Upper lobe of right lung (tissue), 1 donor: ENCODE measurements around the gene GNMT. TPM values are rescaled to one million over a fixed set of nuclear protein-coding genes. Genes with fewer than 3 reads are reported as not detected.

Experiments used
- ATAC-seq: fragments of 200-7000 bp; cut with Tn5 transposase; one replicate; pipeline ENCODE4 v1.9.1; 2020; ENCODE audit warnings: mild to moderate bottlenecking, moderate library complexity
- DNase-seq: peaks from one replicate; pipeline ENCODE4 v3.0.0-alpha.2; 2020
- H3K27ac ChIP-seq: fragments of 200-600 bp; one replicate; pipeline ENCODE4 v1.8.0; 2022
- H3K27me3 ChIP-seq: fragments of 200-600 bp; one replicate; pipeline ENCODE4 v1.8.0; 2022; ENCODE audit warnings: mild to moderate bottlenecking
- H3K36me3 ChIP-seq: fragments of 200-600 bp; one replicate; pipeline ENCODE4 v1.8.0; 2022
- H3K4me1 ChIP-seq: fragments of 200-600 bp; one replicate; pipeline ENCODE4 v1.8.0; 2022
- H3K4me3 ChIP-seq: fragments of 200-600 bp; one replicate; pipeline ENCODE4 v1.8.0; 2022; ENCODE audit warnings: mild to moderate bottlenecking
- H3K9me3 ChIP-seq: fragments of 200-600 bp; one replicate; pipeline ENCODE4 v1.8.0; 2022
- intact Hi-C: fragments of 100-400 bp; cut with DNase I; formaldehyde crosslinking; loops from one replicate; pipeline ENCODE4 v1.11.0; 2022
- total RNA-seq: library from RNA; stranded (reverse); fragmentation: NEBNext Ultra II Directional; extraction: Animal tissue kit (Norgen Biotek cat#: 25700); gene quantifications from one replicate; pipeline ENCODE4 v1.2.1, GENCODE V29; 2021
- TF ChIP-seq, protein P1 (sequence below): fragments of 200-600 bp; IDR thresholded peaks from one replicate; pipeline ENCODE4 v1.8.0; 2022; ENCODE audit warnings: antibody characterized with exemption
- donor health status: DM: no; HTN: yes; CAD: no; lungs with severe emphysema.

GNMT gene
- total RNA-seq, 1 donor from 2014 or later, result 1.4 TPM

GRCh38 chr6:42932412-42932811 lies 28.1 kb upstream of the GNMT start:
- ATAC-seq (no peak), DNase-seq (no peak)
- H3K9me3 ChIP-seq, result no peaks in the 10 kb centered on the region
- no peak overlapping the region for H3K27ac ChIP-seq
- intact Hi-C loops, result no loop called here
- peaks cover 31% of the 10 kb centered on the region for H3K36me3 ChIP-seq
- TF ChIP-seq, protein P1, sequence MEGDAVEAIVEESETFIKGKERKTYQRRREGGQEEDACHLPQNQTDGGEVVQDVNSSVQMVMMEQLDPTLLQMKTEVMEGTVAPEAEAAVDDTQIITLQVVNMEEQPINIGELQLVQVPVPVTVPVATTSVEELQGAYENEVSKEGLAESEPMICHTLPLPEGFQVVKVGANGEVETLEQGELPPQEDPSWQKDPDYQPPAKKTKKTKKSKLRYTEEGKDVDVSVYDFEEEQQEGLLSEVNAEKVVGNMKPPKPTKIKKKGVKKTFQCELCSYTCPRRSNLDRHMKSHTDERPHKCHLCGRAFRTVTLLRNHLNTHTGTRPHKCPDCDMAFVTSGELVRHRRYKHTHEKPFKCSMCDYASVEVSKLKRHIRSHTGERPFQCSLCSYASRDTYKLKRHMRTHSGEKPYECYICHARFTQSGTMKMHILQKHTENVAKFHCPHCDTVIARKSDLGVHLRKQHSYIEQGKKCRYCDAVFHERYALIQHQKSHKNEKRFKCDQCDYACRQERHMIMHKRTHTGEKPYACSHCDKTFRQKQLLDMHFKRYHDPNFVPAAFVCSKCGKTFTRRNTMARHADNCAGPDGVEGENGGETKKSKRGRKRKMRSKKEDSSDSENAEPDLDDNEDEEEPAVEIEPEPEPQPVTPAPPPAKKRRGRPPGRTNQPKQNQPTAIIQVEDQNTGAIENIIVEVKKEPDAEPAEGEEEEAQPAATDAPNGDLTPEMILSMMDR, result no peak
- H3K4me3 ChIP-seq, result no peak overlapping the region
- H3K4me1 ChIP-seq, result peaks cover 28% of the 10 kb centered on the region
- no peaks in the 10 kb centered on the region for H3K27me3 ChIP-seq

DNA sequence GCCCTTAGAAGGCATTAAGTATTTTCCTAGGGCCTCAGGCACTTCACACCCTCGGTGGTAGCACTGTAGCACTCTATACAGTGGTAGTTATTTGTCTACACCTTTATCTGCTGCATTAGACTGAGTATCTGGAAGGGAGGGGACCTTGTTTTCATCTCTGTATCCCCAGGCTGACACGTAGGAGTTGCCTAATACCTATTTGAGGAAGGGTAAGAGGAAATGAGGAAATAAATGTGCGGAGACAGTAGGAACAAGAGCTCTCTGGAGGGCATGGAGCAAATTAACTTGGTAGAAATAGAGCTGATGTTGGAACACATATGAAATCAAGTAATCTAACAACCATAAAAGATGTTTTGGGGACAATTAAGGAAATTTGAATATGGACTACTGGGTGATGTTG lies 27.3 kb upstream of the GNMT start:
- ATAC-seq (peak; percentile 5), DNase-seq (no peak)
- TF ChIP-seq, protein P1, result no peak
- peaks cover 39% of the 10 kb centered on the region for H3K36me3 ChIP-seq
- intact Hi-C loops, result no loop called here
- H3K27me3 ChIP-seq, result no peaks in the 10 kb centered on the region
- no peak overlapping the region for H3K27ac ChIP-seq
- peaks cover 26% of the 10 kb centered on the region for H3K4me1 ChIP-seq
- no peaks in the 10 kb centered on the region for H3K9me3 ChIP-seq
- no peak overlapping the region for H3K4me3 ChIP-seq

- H3K4me1 ChIP-seq, result peaks cover 21% of the 10 kb centered on the region
- peaks cover 51% of the 10 kb centered on the region for H3K36me3 ChIP-seq
- H3K4me3 ChIP-seq, result no peak overlapping the region
- no peaks in the 10 kb centered on the region for H3K9me3 ChIP-seq
- H3K27ac ChIP-seq, result no peak overlapping the region
- TF ChIP-seq, protein P1, result no peak
- ATAC-seq (no peak), DNase-seq (no peak)
- H3K27me3 ChIP-seq, result no peaks in the 10 kb centered on the region
- intact Hi-C loops, result no loop called here
Measured at GRCh38 chr6:42935322-42935721, 25.2 kb upstream of the GNMT start.

GRCh38 chr6:42936398-42936797 lies 24.2 kb upstream of the GNMT start:
- Histone ChIP-seq H3K27me3 (no peaks in the 10 kb centered on the region), H3K9me3 (no peaks in the 10 kb centered on the region), H3K27ac (no peak overlapping the region), H3K4me3 (no peak overlapping the region), H3K36me3 (peaks cover 55% of the 10 kb centered on the region), H3K4me1 (peaks cover 13% of the 10 kb centered on the region)
- TF ChIP-seq, protein P1, result no peak
- intact Hi-C loops, result no loop called here
- no peak for DNase-seq
- ATAC-seq, result no peak

GRCh38 chr6:42937548-42938427 lies 22.8 kb upstream of the GNMT start:
- no peaks in the 10 kb centered on the region for H3K9me3 ChIP-seq
- DNase-seq (no peak), ATAC-seq (no peak)
- H3K4me1 ChIP-seq, result no peaks in the 10 kb centered on the region
- no peak overlapping the region for H3K4me3 ChIP-seq
- H3K27ac ChIP-seq, result no peak overlapping the region
- no peaks in the 10 kb centered on the region for H3K27me3 ChIP-seq
- intact Hi-C loops, result no loop called here
- H3K36me3 ChIP-seq, result peaks cover 55% of the 10 kb centered on the region
- TF ChIP-seq, protein P1, result no peak
